Fibroblast of villous mesenchyme (primary cell): ENCODE measurements around the gene TPM3. TPM values are rescaled to one million over a fixed set of nuclear protein-coding genes. Genes with fewer than 3 reads are reported as not detected.

ENCODE experiments used
- DNase-seq: peaks from one replicate; pipeline ENCODE4 v3.0.0-alpha.2; 2010; ENCODE audit warnings: low read depth
- H3K4me3 ChIP-seq: 2 replicates; pipeline ENCODE4 v1.5.1; 2011; ENCODE audit warnings: low read depth, mild to moderate bottlenecking, low read length
- small RNA-seq: library from RNA; depleted of rRNA; stranded (forward); fragments of <200 nt; gene quantifications from one replicate; pipeline ENCODE3, GENCODE V24; 2012
- total RNA-seq: library from RNA; depleted of rRNA; stranded (reverse); fragments of >200 nt; gene quantifications from 2 replicates; pipeline ENCODE4 v1.2.3, GENCODE V29; 2012
- TF ChIP-seq, protein P1 (sequence below): IDR thresholded peaks from 2 replicates; pipeline ENCODE4 v1.5.1; 2012; ENCODE audit warnings: low read depth, mild to moderate bottlenecking, low read length; ENCODE audit not compliant: insufficient read depth

Gene TPM3
- total RNA-seq, 1 donor: 503 TPM

GRCh38 chr1:154115180-154115579 is 76.7 kb downstream of the TPM3 start:
- no peak for DNase-seq
- TF ChIP-seq, protein P1, sequence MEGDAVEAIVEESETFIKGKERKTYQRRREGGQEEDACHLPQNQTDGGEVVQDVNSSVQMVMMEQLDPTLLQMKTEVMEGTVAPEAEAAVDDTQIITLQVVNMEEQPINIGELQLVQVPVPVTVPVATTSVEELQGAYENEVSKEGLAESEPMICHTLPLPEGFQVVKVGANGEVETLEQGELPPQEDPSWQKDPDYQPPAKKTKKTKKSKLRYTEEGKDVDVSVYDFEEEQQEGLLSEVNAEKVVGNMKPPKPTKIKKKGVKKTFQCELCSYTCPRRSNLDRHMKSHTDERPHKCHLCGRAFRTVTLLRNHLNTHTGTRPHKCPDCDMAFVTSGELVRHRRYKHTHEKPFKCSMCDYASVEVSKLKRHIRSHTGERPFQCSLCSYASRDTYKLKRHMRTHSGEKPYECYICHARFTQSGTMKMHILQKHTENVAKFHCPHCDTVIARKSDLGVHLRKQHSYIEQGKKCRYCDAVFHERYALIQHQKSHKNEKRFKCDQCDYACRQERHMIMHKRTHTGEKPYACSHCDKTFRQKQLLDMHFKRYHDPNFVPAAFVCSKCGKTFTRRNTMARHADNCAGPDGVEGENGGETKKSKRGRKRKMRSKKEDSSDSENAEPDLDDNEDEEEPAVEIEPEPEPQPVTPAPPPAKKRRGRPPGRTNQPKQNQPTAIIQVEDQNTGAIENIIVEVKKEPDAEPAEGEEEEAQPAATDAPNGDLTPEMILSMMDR: no peak
- no peak overlapping the region for H3K4me3 ChIP-seq

Small RNA genes lying within 50 kb of the gene (small RNA-seq; reads per million reads assigned to genes)
- 3.4 reads per million, percentile 72 among the genes with 10 or more reads in this experiment for gene MIR190B

Other genes starting within 250 kb of the TPM3 start
- gene DENND4B, start 245.4 kb downstream of the TPM3 start, total RNA-seq: 27.6 and 29.0 TPM in 2 replicates
- gene CRTC2, start 233.5 kb downstream of the TPM3 start, total RNA-seq: 4.5 and 6.0 TPM in 2 replicates
- gene SLC39A1, start 228.6 kb downstream of the TPM3 start, total RNA-seq: 127 and 153 TPM in 2 replicates
- gene CREB3L4, start 224.2 kb downstream of the TPM3 start, total RNA-seq: 3.9 TPM in 2 replicates
- 128 and 135 TPM in 2 replicates for gene JTB, start 214.4 kb downstream of the TPM3 start, total RNA-seq
- 36.7 and 37.7 TPM in 2 replicates for gene RAB13, start 205.8 kb downstream of the TPM3 start, total RNA-seq
- 1,538 and 2,013 TPM in 2 replicates for gene RPS27, start 201.3 kb downstream of the TPM3 start, total RNA-seq
- gene NUP210L, start 37.0 kb downstream of the TPM3 start, total RNA-seq: under 0.01 TPM in 1 of 2 replicates, not detected in the other
- gene CFAP141, start 14.2 kb upstream of the TPM3 start, total RNA-seq: not detected in 2 replicates
- gene UBAP2L, start 28.9 kb upstream of the TPM3 start, total RNA-seq: 79.6 and 126 TPM in 2 replicates
- 153 and 165 TPM in 2 replicates for gene HAX1, start 80.5 kb upstream of the TPM3 start, total RNA-seq
- not detected in 2 replicates for gene AQP10, start 129.0 kb upstream of the TPM3 start, total RNA-seq
- gene ATP8B2, start 133.4 kb upstream of the TPM3 start, total RNA-seq: 107 and 155 TPM in 2 replicates
- gene IL6R, start 213.2 kb upstream of the TPM3 start, total RNA-seq: 11.6 and 30.2 TPM in 2 replicates